HS-5 (cell line): Measurements from ENCODE around the gene HDAC8.
"Not testable (repeated sequence)": the region's sequence is repeated elsewhere in the genome, so short reads cannot be mapped to it uniquely, and the experiment has no call there.

Source experiments
- DNase-seq: peaks from one replicate; pipeline ENCODE4 v3.0.0-alpha.2; 2012; ENCODE audit warnings: low read depth

Gene HDAC8

GRCh38 chrX:72372735-72373134, 199.9 kb downstream of the HDAC8 start:
- DNase-seq: no peak

- no peak for DNase-seq
These were observed 201.2 kb downstream of the HDAC8 start for GRCh38 chrX:72371405-72371804.

GRCh38 chrX:72368796-72369195, 203.8 kb downstream of the HDAC8 start:
- DNase-seq: no peak

GRCh38 chrX:72367516-72367915, 205.1 kb downstream of the HDAC8 start:
- no peak for DNase-seq

- DNase-seq: no peak
These were observed 205.8 kb downstream of the HDAC8 start for GRCh38 chrX:72366701-72367454.

GRCh38 chrX:72366178-72366577, 206.5 kb downstream of the HDAC8 start:
- no peak for DNase-seq

- DNase-seq: no peak
These were observed 207.5 kb downstream of the HDAC8 start for GRCh38 chrX:72365126-72365525.

- no peak for DNase-seq
These were observed 212.3 kb downstream of the HDAC8 start for GRCh38 chrX:72360326-72360725.

GRCh38 chrX:72358313-72358712, 214.3 kb downstream of the HDAC8 start:
- DNase-seq: peak; percentile 13

- no peak for DNase-seq
These were observed 219.9 kb downstream of the HDAC8 start for GRCh38 chrX:72352786-72353185.

GRCh38 chrX:72351606-72352334, 220.9 kb downstream of the HDAC8 start:
- no peak for DNase-seq

- DNase-seq: no peak
These were observed 223.5 kb downstream of the HDAC8 start for GRCh38 chrX:72349190-72349589.

- no peak for DNase-seq
These were observed 224.2 kb downstream of the HDAC8 start for GRCh38 chrX:72348247-72348979.

GRCh38 chrX:72347366-72347765, 225.3 kb downstream of the HDAC8 start:
- no peak for DNase-seq

- DNase-seq: no peak
These were observed 226.2 kb downstream of the HDAC8 start for GRCh38 chrX:72346302-72346949.

- DNase-seq: no peak
These were observed 232.0 kb downstream of the HDAC8 start for GRCh38 chrX:72340626-72341025.

- no peak for DNase-seq
These were observed 232.6 kb downstream of the HDAC8 start for GRCh38 chrX:72340041-72340440.

GRCh38 chrX:72330131-72330530, 242.5 kb downstream of the HDAC8 start:
- no peak for DNase-seq

- DNase-seq: no peak
These were observed 245.9 kb downstream of the HDAC8 start for GRCh38 chrX:72326605-72327300.

GRCh38 chrX:72319651-72320050, 253.0 kb downstream of the HDAC8 start:
- DNase-seq: not testable (repeated sequence)

GRCh38 chrX:72317139-72317538, 255.5 kb downstream of the HDAC8 start:
- DNase-seq: no peak
